Gastroesophageal sphincter (tissue), 3 donors: ENCODE measurements around the gene IQCM.

Experiments
- CTCF ChIP-seq, 4 experiments: fragments of 200-600 bp in 2 of 4; fragments of 450-650 bp in 2 of 4; sonication (generic) in 1 of 4; IDR thresholded peaks; one replicate each; pipeline ENCODE4 v1.5.1; 2017 to 2019; ENCODE audit warnings: antibody characterized with exemption in 4 of 4, mild to moderate bottlenecking in 2 of 4, moderate library complexity in 2 of 4
- EP300 ChIP-seq: sonication (generic); formaldehyde crosslinking; IDR thresholded peaks from one replicate; pipeline ENCODE4 v1.6.1; 2017; ENCODE audit warnings: antibody characterized with exemption, mild to moderate bottlenecking
- POLR2A ChIP-seq, 2 donors: fragments of 450-650 bp; IDR thresholded peaks; one replicate each; pipeline ENCODE4 v1.6.1; 2017; ENCODE audit warnings: antibody characterized with exemption in 2 of 2, mild to moderate bottlenecking in 2 of 2, moderate library complexity in 1 of 2
- POLR2AphosphoS5 ChIP-seq: sonication (generic); formaldehyde crosslinking; IDR thresholded peaks from one replicate; pipeline ENCODE4 v1.6.1; 2017; ENCODE audit warnings: antibody characterized with exemption

DNA sequence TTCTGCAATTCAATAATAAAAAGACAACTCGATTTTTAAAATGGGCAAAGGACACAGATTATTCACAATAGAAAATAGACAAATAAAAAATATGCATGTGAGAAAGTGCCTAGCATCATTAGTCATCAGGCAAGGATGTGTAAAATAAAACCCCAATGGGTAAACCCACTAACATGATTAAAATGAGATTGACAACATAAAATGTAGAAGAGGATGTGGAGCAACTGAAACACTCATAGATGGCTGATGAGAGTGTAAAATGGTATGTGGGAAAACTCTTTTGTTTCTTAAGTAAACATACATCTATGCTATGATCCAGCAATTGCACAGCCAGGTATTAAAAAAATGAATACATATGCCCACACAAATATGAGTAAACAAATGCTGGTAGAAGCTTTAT lies 177.6 kb downstream of the IQCM start:
- TF ChIP-seq POLR2AphosphoS5 (no peak), EP300 (no peak), POLR2A (IDR thresholded peaks at IDR 0.05) (no peak), CTCF (IDR thresholded peaks at IDR 0.05) (no peak)
